ENCODE data around the gene SEZ6L. TPM values are rescaled to one million over a fixed set of nuclear protein-coding genes. Genes with fewer than 3 reads are reported as not detected.

Gene SEZ6L
- total RNA-seq, 1 donor from 2014 or later: 0.05 TPM

- Mint-ChIP-seq H3K36me3 (ENCODE audit: low read depth) (no peaks in the 10 kb centered on the region), H3K4me3 (ENCODE audit: unreplicated experiment) (no peak overlapping the region), H3K27ac (ENCODE audit: unreplicated experiment) (no peak overlapping the region), H3K4me1 (ENCODE audit: low read depth) (no peaks in the 10 kb centered on the region), H3K9me3 (ENCODE audit: low read depth) (no peaks in the 10 kb centered on the region), H3K27me3 (ENCODE audit: low read depth) (peaks cover 49% of the 10 kb centered on the region)
- DNase-seq (ENCODE audit: low spot score): no peak
- TF ChIP-seq CTCF (IDR thresholded peaks at IDR 0.05): no peak
Measured at GRCh38 chr22:26276529-26277160, 107.4 kb downstream of the SEZ6L start.

DNA sequence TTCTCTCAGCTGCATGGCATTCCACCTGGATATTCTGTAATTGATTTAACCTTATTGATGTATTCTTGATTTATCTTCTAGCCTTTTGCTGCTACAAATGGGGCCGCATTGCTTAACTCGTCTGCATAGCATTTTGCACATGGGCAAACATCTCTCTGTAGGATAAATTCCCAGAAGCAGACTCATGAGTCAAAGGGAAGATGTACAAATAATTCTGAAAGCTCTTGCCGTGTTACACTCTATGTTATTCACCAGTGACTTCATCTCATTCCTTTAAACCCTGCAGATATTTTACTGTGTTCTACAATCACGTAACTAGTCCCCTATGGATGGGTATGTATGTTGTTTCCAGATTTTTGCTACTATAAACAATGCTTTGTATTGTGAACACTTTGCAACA lies 112.7 kb downstream of the SEZ6L start:
- H3K27ac Mint-ChIP-seq (ENCODE audit: unreplicated experiment): no peak overlapping the region
- H3K4me3 Mint-ChIP-seq (ENCODE audit: unreplicated experiment): no peak overlapping the region
- H3K27me3 Mint-ChIP-seq (ENCODE audit: low read depth): peaks cover 42% of the 10 kb centered on the region
- no peaks in the 10 kb centered on the region for H3K9me3 Mint-ChIP-seq (ENCODE audit: low read depth)
- H3K36me3 Mint-ChIP-seq (ENCODE audit: low read depth): no peaks in the 10 kb centered on the region
- no peak for DNase-seq (ENCODE audit: low spot score)
- no peaks in the 10 kb centered on the region for H3K4me1 Mint-ChIP-seq (ENCODE audit: low read depth)
- no peak for TF ChIP-seq CTCF (IDR thresholded peaks at IDR 0.05)

- H3K36me3 Mint-ChIP-seq (ENCODE audit: low read depth): no peaks in the 10 kb centered on the region
- no peaks in the 10 kb centered on the region for H3K4me1 Mint-ChIP-seq (ENCODE audit: low read depth)
- H3K9me3 Mint-ChIP-seq (ENCODE audit: low read depth): no peaks in the 10 kb centered on the region
- no peak for TF ChIP-seq CTCF (IDR thresholded peaks at IDR 0.05)
- no peak overlapping the region for H3K4me3 Mint-ChIP-seq (ENCODE audit: unreplicated experiment)
- DNase-seq (ENCODE audit: low spot score): no peak
- no peak overlapping the region for H3K27ac Mint-ChIP-seq (ENCODE audit: unreplicated experiment)
- peaks cover 38% of the 10 kb centered on the region for H3K27me3 Mint-ChIP-seq (ENCODE audit: low read depth)
Measured at GRCh38 chr22:26283330-26283729, 114.1 kb downstream of the SEZ6L start.

DNA sequence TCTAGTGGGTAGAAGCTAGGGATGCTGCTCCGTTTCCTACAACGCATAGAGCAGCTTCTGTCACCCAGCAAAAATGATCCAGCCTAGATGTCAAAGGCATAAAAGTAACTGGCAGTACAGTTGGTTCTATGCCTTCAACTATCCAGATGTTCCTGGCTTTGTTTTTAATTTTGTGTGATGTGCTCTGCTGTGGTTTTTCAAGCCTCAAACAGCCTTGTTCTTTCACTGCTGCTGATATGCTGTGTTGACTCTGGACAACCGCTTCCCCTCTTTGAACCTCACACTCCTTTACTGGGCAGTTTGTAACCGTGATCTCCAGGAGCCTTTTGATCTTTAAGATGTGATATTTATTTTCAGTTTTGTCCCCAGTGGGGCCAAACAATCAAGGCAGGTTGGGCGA lies 116.4 kb downstream of the SEZ6L start:
- Mint-ChIP-seq H3K27ac (ENCODE audit: unreplicated experiment) (no peak overlapping the region), H3K4me1 (ENCODE audit: low read depth) (no peaks in the 10 kb centered on the region), H3K9me3 (ENCODE audit: low read depth) (no peaks in the 10 kb centered on the region), H3K36me3 (ENCODE audit: low read depth) (no peaks in the 10 kb centered on the region), H3K4me3 (ENCODE audit: unreplicated experiment) (no peak overlapping the region), H3K27me3 (ENCODE audit: low read depth) (peaks cover 29% of the 10 kb centered on the region)
- no peak for DNase-seq (ENCODE audit: low spot score)
- no peak for TF ChIP-seq CTCF (IDR thresholded peaks at IDR 0.05)

DNA sequence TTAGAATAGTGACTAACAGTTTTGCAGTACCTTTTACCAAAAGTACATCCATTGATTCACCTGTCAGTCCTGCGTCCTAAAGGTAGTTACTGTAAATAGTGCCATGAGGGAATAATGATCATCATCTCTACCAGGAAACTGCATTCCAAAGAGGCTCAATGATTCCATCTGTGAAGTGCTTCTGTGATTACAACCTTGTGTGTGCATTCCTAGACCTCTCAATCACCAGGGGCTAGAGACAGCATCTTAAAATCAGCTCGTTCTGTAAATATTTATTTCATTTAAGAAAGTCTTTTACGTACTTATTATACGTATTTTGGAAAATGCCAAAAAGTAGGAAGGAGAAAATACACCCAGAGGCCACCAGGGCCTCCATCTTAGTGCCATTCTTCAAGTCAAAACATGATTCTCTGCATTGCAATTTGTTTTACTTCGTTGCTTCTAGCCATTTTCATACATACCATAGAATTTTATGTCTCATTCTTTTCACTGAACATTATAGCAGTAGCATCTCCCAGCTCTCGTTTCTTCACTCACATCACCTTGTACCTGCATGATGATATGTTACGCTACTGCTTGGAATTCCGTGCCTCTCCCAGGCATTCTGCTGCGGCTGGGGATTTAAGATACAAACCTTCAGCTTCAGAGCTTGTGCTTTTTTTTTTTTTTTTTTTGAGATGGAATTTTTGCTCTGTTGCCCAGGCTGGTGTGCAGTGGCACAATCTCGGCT lies 117.0 kb downstream of the SEZ6L start:
- Mint-ChIP-seq H3K4me3 (ENCODE audit: unreplicated experiment) (no peak overlapping the region), H3K27me3 (ENCODE audit: low read depth) (peaks cover 30% of the 10 kb centered on the region), H3K9me3 (ENCODE audit: low read depth) (no peaks in the 10 kb centered on the region), H3K36me3 (ENCODE audit: low read depth) (no peaks in the 10 kb centered on the region), H3K27ac (ENCODE audit: unreplicated experiment) (no peak overlapping the region), H3K4me1 (ENCODE audit: low read depth) (no peaks in the 10 kb centered on the region)
- no peak for DNase-seq (ENCODE audit: low spot score)
- TF ChIP-seq CTCF (IDR thresholded peaks at IDR 0.05): no peak
